ENCODE results near the gene PTMA. TPM values are rescaled to one million over a fixed set of nuclear protein-coding genes. Genes with fewer than 3 reads are reported as not detected.

The PTMA gene
- total and polyA plus RNA-seq, 9 of the 15 experiments (the other 6 are each of a cell fraction or from before 2014, with no cell fraction given), result 429 to 2,322 (median 1,578) TPM

GRCh38 chr2:231707927-231708772 is at the start of gene PTMA (continued):
- TF ChIP-seq E4F1 (CRISPR knock-in tag; IDR thresholded peaks at IDR 0.05; ENCODE audit: borderline replicate concordance) (no peak), SAP30 (IDR thresholded peaks at IDR 0.05; ENCODE audit: borderline replicate concordance, insufficient read depth, low read depth, low read length, poor library complexity, severe bottlenecking) (peak; percentile 42), TAF1 (IDR thresholded peaks at IDR 0.05; ENCODE audit: control insufficient read depth, extremely low read depth, insufficient read depth, low read length, severe bottlenecking) (peak; percentile 80), RBM14 (IDR thresholded peaks at IDR 0.05; ENCODE audit: borderline replicate concordance, insufficient read depth, low read depth, low read length) (no peak), TOE1 (IDR thresholded peaks at IDR 0.05; ENCODE audit: borderline replicate concordance) (0 out of 2 replicates have a peak, but pooled peaks have one; percentile 41), TOE1 (CRISPR knock-in tag; IDR thresholded peaks at IDR 0.05; ENCODE audit: borderline replicate concordance, low read depth) (no peak), ATF7 (IDR thresholded peaks at IDR 0.05) (peak; percentile 66), TEAD2 (tag; IDR thresholded peaks at IDR 0.05) (no peak), SIN3B (IDR thresholded peaks at IDR 0.05; ENCODE audit: low read depth) (no peak), NCOA6 (IDR thresholded peaks at IDR 0.05) (no peak), KLF16 (IDR thresholded peaks at IDR 0.05) (no peak), ARHGAP35 (IDR thresholded peaks at IDR 0.05; ENCODE audit: partially characterized antibody) (no peak), ZEB2 (IDR thresholded peaks at IDR 0.05) (no peak), BCLAF1 (IDR thresholded peaks at IDR 0.05; ENCODE audit: borderline replicate concordance in 1 of 2, control insufficient read depth in 1 of 2, low read depth in 2 of 2, low read length in 1 of 2) (no peak), GABPB1 (CRISPR knock-in tag; IDR thresholded peaks at IDR 0.05) (no peak; the same call in 1 of the 2 replicates)
- TF ChIP-seq, protein P1, sequence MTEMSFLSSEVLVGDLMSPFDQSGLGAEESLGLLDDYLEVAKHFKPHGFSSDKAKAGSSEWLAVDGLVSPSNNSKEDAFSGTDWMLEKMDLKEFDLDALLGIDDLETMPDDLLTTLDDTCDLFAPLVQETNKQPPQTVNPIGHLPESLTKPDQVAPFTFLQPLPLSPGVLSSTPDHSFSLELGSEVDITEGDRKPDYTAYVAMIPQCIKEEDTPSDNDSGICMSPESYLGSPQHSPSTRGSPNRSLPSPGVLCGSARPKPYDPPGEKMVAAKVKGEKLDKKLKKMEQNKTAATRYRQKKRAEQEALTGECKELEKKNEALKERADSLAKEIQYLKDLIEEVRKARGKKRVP (CRISPR knock-in tag; IDR thresholded peaks at IDR 0.05), result no peak
- TF ChIP-seq, protein P2, sequence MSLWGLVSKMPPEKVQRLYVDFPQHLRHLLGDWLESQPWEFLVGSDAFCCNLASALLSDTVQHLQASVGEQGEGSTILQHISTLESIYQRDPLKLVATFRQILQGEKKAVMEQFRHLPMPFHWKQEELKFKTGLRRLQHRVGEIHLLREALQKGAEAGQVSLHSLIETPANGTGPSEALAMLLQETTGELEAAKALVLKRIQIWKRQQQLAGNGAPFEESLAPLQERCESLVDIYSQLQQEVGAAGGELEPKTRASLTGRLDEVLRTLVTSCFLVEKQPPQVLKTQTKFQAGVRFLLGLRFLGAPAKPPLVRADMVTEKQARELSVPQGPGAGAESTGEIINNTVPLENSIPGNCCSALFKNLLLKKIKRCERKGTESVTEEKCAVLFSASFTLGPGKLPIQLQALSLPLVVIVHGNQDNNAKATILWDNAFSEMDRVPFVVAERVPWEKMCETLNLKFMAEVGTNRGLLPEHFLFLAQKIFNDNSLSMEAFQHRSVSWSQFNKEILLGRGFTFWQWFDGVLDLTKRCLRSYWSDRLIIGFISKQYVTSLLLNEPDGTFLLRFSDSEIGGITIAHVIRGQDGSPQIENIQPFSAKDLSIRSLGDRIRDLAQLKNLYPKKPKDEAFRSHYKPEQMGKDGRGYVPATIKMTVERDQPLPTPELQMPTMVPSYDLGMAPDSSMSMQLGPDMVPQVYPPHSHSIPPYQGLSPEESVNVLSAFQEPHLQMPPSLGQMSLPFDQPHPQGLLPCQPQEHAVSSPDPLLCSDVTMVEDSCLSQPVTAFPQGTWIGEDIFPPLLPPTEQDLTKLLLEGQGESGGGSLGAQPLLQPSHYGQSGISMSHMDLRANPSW (CRISPR knock-in tag; IDR thresholded peaks at IDR 0.05), result no peak

Measured in K562 (cell line).